Esophagus muscularis mucosa (tissue), 4 donors: ENCODE results near the gene COPZ1. TPM values are rescaled to one million over a fixed set of nuclear protein-coding genes. Genes with fewer than 3 reads are reported as not detected.

Source experiments
- DNase-seq: peaks from one replicate; pipeline ENCODE4 v3.0.0-alpha.2; 2017; ENCODE audit errors: extremely low spot score
- H3K27ac ChIP-seq, 4 donors: fragments of 200-600 bp; sonication (generic); replicated peaks in 1 of 4; 1 replicate in 3 of 4; 2 replicates in 1 of 4; pipeline ENCODE4 v1.5.1; 2016 to 2019; ENCODE audit warnings: mild to moderate bottlenecking in 1 of 4
- H3K27me3 ChIP-seq, 4 donors: fragments of 200-600 bp; sonication (generic); one replicate each; pipeline versions ENCODE4 v1.5.1 to v1.6.0; 2016 to 2019
- H3K36me3 ChIP-seq, 4 donors: fragments of 200-600 bp; sonication (generic); one replicate each; pipeline ENCODE4 v1.5.1; 2016 to 2019
- H3K4me1 ChIP-seq, 4 donors: fragments of 200-600 bp; sonication (generic); one replicate each; pipeline ENCODE4 v1.5.1; 2016 to 2019
- H3K4me3 ChIP-seq, 4 donors: fragments of 200-600 bp; sonication (generic); 1 replicate in 2 of 4; 2 replicates in 2 of 4; pipeline ENCODE4 v1.5.1; 2016 to 2019; ENCODE audit warnings: mild to moderate bottlenecking in 4 of 4, moderate library complexity in 1 of 4
- H3K9me3 ChIP-seq, 4 donors: fragments of 200-600 bp; sonication (generic); 1 replicate in 3 of 4; 2 replicates in 1 of 4; pipeline ENCODE4 v1.5.1; 2016 to 2019
- EP300 ChIP-seq: sonication (generic); formaldehyde crosslinking; IDR thresholded peaks from one replicate; pipeline ENCODE4 v1.6.1; 2017; ENCODE audit warnings: antibody characterized with exemption
- POLR2A ChIP-seq: fragments of 450-650 bp; IDR thresholded peaks from one replicate; pipeline ENCODE4 v1.6.1; 2017; ENCODE audit warnings: antibody characterized with exemption, moderate library complexity, mild to moderate bottlenecking, low read depth
- POLR2AphosphoS5 ChIP-seq, 2 donors: sonication (generic); formaldehyde crosslinking; IDR thresholded peaks; one replicate each; pipeline ENCODE4 v1.6.1; 2017; ENCODE audit warnings: antibody characterized with exemption in 2 of 2
- WGBS: methylation state at CpG from one replicate; pipeline ENCODE4 v1.1.5; 2018; 5-methylcytosine and 5-hydroxymethylcytosine counted together
- intact Hi-C: fragments of 100-400 bp; cut with DNase I; formaldehyde crosslinking; loops from one replicate; pipeline ENCODE4 v1.15.1; 2023
- small RNA-seq, 3 donors: library from RNA; depleted of rRNA; stranded (forward); fragments of <200 nt; gene quantifications; one replicate each; pipeline ENCODE3, GENCODE V24; 2016
- total RNA-seq, 4 donors: library from RNA; depleted of rRNA; stranded (reverse); fragments of >200 nt; gene quantifications; one replicate each; pipeline versions ENCODE4 v1.1.0 to v1.2.1, GENCODE V29; 2016
- TF ChIP-seq, protein P1 (sequence below), 3 experiments: fragments of 200-600 bp in 2 of 3; fragments of 450-650 bp in 1 of 3; sonication (generic) in 2 of 3; IDR thresholded peaks; one replicate each; pipeline ENCODE4 v1.5.1; 2017 to 2019; ENCODE audit warnings: antibody characterized with exemption in 3 of 3, mild to moderate bottlenecking in 2 of 3, moderate library complexity in 1 of 3

The COPZ1 gene
- total RNA-seq, 4 donors from 2014 or later, result 41.1 to 61.9 (median 48.5) TPM

DNA sequence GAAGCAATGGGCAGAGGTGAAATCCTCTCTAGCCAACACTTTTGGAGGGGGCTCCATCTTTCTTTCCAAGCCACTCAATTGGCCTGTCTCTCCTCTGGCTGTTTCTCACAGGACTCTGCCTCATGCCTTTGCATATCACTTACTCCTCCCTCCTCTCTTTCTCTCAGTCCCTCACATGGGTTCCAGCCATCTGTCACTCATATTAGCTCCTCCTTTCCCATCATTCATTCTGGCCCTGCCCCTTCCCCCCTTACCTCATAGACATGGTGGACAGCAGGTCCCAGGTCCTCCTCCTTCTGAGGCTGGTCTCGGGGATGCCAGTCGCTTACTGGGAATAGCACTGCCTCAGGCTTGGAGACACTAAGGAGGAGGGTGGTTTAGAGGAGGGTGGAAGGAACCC is 76.2 kb downstream of the COPZ1 start:
- WGBS, result 94% methylated on average over 2 of the region's 2 CpGs
- intact Hi-C loops, result no loop called here
- Histone ChIP-seq H3K4me1 (peaks cover 0 to 56% (median 42%) of the 10 kb centered on the region in 4 donors), H3K27me3 (no peaks in the 10 kb centered on the region), H3K4me3 (no peak overlapping the region), H3K36me3 (peaks cover 98 to 100% (median 99%) of the 10 kb centered on the region in 4 donors), H3K27ac (peak overlapping the region; percentile 46 to 97 (median 55)), H3K9me3 (no peaks in the 10 kb centered on the region)
- TF ChIP-seq, protein P1, sequence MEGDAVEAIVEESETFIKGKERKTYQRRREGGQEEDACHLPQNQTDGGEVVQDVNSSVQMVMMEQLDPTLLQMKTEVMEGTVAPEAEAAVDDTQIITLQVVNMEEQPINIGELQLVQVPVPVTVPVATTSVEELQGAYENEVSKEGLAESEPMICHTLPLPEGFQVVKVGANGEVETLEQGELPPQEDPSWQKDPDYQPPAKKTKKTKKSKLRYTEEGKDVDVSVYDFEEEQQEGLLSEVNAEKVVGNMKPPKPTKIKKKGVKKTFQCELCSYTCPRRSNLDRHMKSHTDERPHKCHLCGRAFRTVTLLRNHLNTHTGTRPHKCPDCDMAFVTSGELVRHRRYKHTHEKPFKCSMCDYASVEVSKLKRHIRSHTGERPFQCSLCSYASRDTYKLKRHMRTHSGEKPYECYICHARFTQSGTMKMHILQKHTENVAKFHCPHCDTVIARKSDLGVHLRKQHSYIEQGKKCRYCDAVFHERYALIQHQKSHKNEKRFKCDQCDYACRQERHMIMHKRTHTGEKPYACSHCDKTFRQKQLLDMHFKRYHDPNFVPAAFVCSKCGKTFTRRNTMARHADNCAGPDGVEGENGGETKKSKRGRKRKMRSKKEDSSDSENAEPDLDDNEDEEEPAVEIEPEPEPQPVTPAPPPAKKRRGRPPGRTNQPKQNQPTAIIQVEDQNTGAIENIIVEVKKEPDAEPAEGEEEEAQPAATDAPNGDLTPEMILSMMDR (IDR thresholded peaks at IDR 0.05), result no peak
- TF ChIP-seq POLR2AphosphoS5 (IDR thresholded peaks at IDR 0.05), result peak in 1 of 2 donors; percentile 31
- no peak for TF ChIP-seq POLR2A
- TF ChIP-seq EP300, result no peak
- no peak for DNase-seq

Small RNAs within 50 kb of the gene (small RNA-seq; reads per million reads assigned to genes)
- gene MIR148B, result 50.8 to 79.9 (median 76.8) reads per million in 3 donors
- 0 reads per million in 3 donors for gene RN7SL744P
- 0 reads per million in 3 donors for gene RNU6-950P

Other genes starting within 250 kb of the COPZ1 start
- gene SMUG1, start 136.1 kb upstream of the COPZ1 start, total RNA-seq, result 10 to 100 TPM; 28.0 to 37.2 (median 30.8) TPM
- gene CBX5, start 45.0 kb upstream of the COPZ1 start, total RNA-seq, result 10 to 100 TPM; 29.0 to 45.3 (median 37.3) TPM
- 100 to 1,000 TPM; 216 to 368 (median 270) TPM for gene HNRNPA1, start 44.4 kb upstream of the COPZ1 start, total RNA-seq
- gene NFE2, start 24.1 kb upstream of the COPZ1 start, total RNA-seq, result 1 to 10 TPM in 1 of 4 donors, under 1 TPM in 2, not detected in 1; 0.32 to 3.8 (median 0.42) TPM
- gene GPR84, start 39.4 kb downstream of the COPZ1 start, total RNA-seq, result under 1 TPM in 1 of 4 donors, not detected in 3; 0.66 TPM
- gene ZNF385A, start 59.6 kb downstream of the COPZ1 start, total RNA-seq, result 10 to 100 TPM; 15.7 to 32.6 (median 19.4) TPM
- gene ITGA5, start 94.1 kb downstream of the COPZ1 start, total RNA-seq, result 100 to 1,000 TPM; 264 to 785 (median 602) TPM
- not detected for gene GTSF1, start 148.5 kb downstream of the COPZ1 start, total RNA-seq
- 10 to 100 TPM; 11.1 to 23.2 (median 20.0) TPM for gene NCKAP1L, start 172.6 kb downstream of the COPZ1 start, total RNA-seq
- 1 to 10 TPM; 4.5 to 9.7 (median 5.0) TPM for gene PDE1B, start 224.5 kb downstream of the COPZ1 start, total RNA-seq